Keratinocyte (primary cell): ENCODE measurements around the gene ALK. TPM values are rescaled to one million over a fixed set of nuclear protein-coding genes. Genes with fewer than 3 reads are reported as not detected.

Experiments used
- DNase-seq: peaks from one replicate; pipeline ENCODE4 v3.0.0-alpha.2; 2011; ENCODE audit warnings: low read depth, missing footprints, low spot score
- FAIRE-seq: peaks from 2 replicates; lab custom pipeline; 2011; peaks lifted over from hg19 to GRCh38; lab: Jason Lieb, UNC
- H2AFZ ChIP-seq: 2 replicates; pipeline ENCODE4 v1.6.0; 2012; ENCODE audit warnings: low read length, control low read depth, inconsistent platforms; ENCODE audit not compliant: control insufficient read depth
- H3K27ac ChIP-seq: 2 replicates; pipeline ENCODE4 v1.5.1; 2011; ENCODE audit warnings: low read length; ENCODE audit not compliant: control insufficient read depth, insufficient read depth
- H3K27me3 ChIP-seq: 3 replicates; pipeline ENCODE4 v1.6.0; 2011; ENCODE audit warnings: low read length; ENCODE audit not compliant: control insufficient read depth, insufficient read depth; ENCODE audit errors: extremely low read depth
- H3K36me3 ChIP-seq, 2 experiments: 2 replicates in 1 of 2; 3 replicates in 1 of 2; pipeline ENCODE4 v1.5.1; 2011; ENCODE audit warnings: low read length in 2 of 2, mild to moderate bottlenecking in 1 of 2; ENCODE audit not compliant: control insufficient read depth in 2 of 2, insufficient read depth in 2 of 2; ENCODE audit errors: extremely low read depth in 1 of 2
- H3K4me1 ChIP-seq: 3 replicates; pipeline ENCODE4 v1.5.1; 2011; ENCODE audit warnings: low read length; ENCODE audit not compliant: control insufficient read depth, insufficient read depth; ENCODE audit errors: extremely low read depth
- H3K4me2 ChIP-seq: 3 replicates; pipeline ENCODE4 v1.6.0; 2011; ENCODE audit warnings: low read depth, low read length; ENCODE audit not compliant: control insufficient read depth, insufficient read depth; ENCODE audit errors: extremely low read depth
- H3K4me3 ChIP-seq, 3 experiments: fragments of 200-600 bp in 1 of 3; sonication (generic) in 1 of 3; 2 replicates in 2 of 3; 3 replicates in 1 of 3; pipeline ENCODE4 v1.5.1; 2011 to 2016; ENCODE audit warnings: low read length in 3 of 3, mild to moderate bottlenecking in 3 of 3, control low read depth in 2 of 3, inconsistent platforms in 1 of 3, low read depth in 1 of 3, mixed read lengths in 1 of 3, mixed run types in 1 of 3, moderate library complexity in 1 of 3; ENCODE audit not compliant: control insufficient read depth in 2 of 3, insufficient read depth in 2 of 3; ENCODE audit errors: extremely low read depth in 1 of 3
- H3K79me2 ChIP-seq: 2 replicates; pipeline ENCODE4 v1.6.0; 2012; ENCODE audit warnings: low read length; ENCODE audit not compliant: control insufficient read depth, insufficient read depth
- H3K9ac ChIP-seq: 3 replicates; pipeline ENCODE4 v1.6.0; 2011; ENCODE audit warnings: low read length; ENCODE audit not compliant: control insufficient read depth, insufficient read depth; ENCODE audit errors: extremely low read depth
- H3K9me1 ChIP-seq: 3 replicates; pipeline ENCODE4 v1.6.0; 2011; ENCODE audit warnings: low read length; ENCODE audit not compliant: control insufficient read depth, insufficient read depth; ENCODE audit errors: extremely low read depth
- H3K9me3 ChIP-seq: 2 replicates; pipeline ENCODE4 v1.5.1; 2012; ENCODE audit warnings: low read depth, low read length; ENCODE audit not compliant: control insufficient read depth
- H4K20me1 ChIP-seq: 3 replicates; pipeline ENCODE4 v1.6.0; 2011; ENCODE audit warnings: low read length; ENCODE audit not compliant: control insufficient read depth, insufficient read depth; ENCODE audit errors: extremely low read depth
- EZH2 ChIP-seq: IDR thresholded peaks from one replicate; pipeline ENCODE4 v1.6.1; 2012; ENCODE audit warnings: inconsistent platforms, mild to moderate bottlenecking, low read length, moderate library complexity
- dilution Hi-C: fragments of 300-500 bp; cut with MboI; formaldehyde crosslinking; loops from one replicate; pipeline ENCODE4 v1.7.0; 2020; ENCODE audit warnings: low sequenced_read_pairs; ENCODE audit not compliant: extremely low pct_ligation_motif_present
- polyA plus RNA-seq, 5 experiments: library from polyadenylated mRNA; depleted of rRNA in 3 of 5; stranded (reverse) in 3 of 5; stranded (forward) in 1 of 5; unstranded in 1 of 5; fragments of >200 nt; gene quantifications; 1 replicate in 1 of 5; 2 replicates in 3 of 5; 3 replicates in 1 of 5; pipeline versions ENCODE4 v1.2.1 to v1.2.3, GENCODE V29; 2011 to 2012; ENCODE audit warnings: missing spikeins in 2 of 5, low read depth in 1 of 5, low replicate concordance in 1 of 5
- TF ChIP-seq, protein P1 (sequence below), 3 experiments: IDR thresholded peaks in 1 of 3; conservative IDR thresholded peaks in 1 of 3; optimal IDR thresholded peaks in 1 of 3; 2 replicates in 2 of 3; 3 replicates in 1 of 3; pipeline versions ENCODE3 to v1.5.1; 2011; ENCODE audit warnings: low read length in 3 of 3, mild to moderate bottlenecking in 3 of 3, moderate library complexity in 2 of 3, control low read depth in 1 of 3, inconsistent platforms in 1 of 3; ENCODE audit not compliant: insufficient read depth in 2 of 3; ENCODE audit errors: extremely low read depth in 1 of 3

Gene ALK
- polyA plus RNA-seq, 1 donor (not counting 4 experiments of a cell fraction or from before 2014, with no cell fraction given): not detected

DNA sequence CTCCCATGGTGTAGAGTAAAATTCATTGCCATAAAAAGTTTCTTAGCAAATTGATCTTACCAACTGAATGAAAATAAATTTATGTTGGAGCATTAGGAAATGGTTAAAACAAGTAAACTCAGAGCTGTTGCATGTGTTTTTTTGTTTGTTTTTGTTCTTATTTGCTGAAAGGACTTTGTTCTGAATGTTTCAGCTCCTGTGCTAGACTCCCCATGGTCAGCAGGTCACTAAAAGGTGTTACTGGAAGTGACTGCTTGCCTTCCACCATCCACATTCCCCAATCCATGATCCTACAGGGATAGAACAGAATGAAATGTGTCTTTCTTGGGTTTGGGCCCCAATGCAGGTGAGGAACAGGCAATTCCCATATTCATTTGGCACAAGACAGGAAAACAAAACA is 101.8 kb downstream of the ALK start:
- Histone ChIP-seq H3K4me1 (no peaks in the 10 kb centered on the region), H3K9me1 (no peaks in the 10 kb centered on the region), H2AFZ (no peak overlapping the region), H3K79me2 (no peaks in the 10 kb centered on the region), H3K9me3 (no peaks in the 10 kb centered on the region), H3K9ac (no peak overlapping the region), H3K4me2 (no peak overlapping the region), H3K27ac (no peak overlapping the region), H3K27me3 (peaks cover 4% of the 10 kb centered on the region), H3K4me3 (no peak overlapping the region), H4K20me1 (no peaks in the 10 kb centered on the region), H3K36me3 (no peaks in the 10 kb centered on the region)
- DNase-seq (no peak), FAIRE-seq (no peak)
- TF ChIP-seq EZH2: no peak
- TF ChIP-seq, protein P1, sequence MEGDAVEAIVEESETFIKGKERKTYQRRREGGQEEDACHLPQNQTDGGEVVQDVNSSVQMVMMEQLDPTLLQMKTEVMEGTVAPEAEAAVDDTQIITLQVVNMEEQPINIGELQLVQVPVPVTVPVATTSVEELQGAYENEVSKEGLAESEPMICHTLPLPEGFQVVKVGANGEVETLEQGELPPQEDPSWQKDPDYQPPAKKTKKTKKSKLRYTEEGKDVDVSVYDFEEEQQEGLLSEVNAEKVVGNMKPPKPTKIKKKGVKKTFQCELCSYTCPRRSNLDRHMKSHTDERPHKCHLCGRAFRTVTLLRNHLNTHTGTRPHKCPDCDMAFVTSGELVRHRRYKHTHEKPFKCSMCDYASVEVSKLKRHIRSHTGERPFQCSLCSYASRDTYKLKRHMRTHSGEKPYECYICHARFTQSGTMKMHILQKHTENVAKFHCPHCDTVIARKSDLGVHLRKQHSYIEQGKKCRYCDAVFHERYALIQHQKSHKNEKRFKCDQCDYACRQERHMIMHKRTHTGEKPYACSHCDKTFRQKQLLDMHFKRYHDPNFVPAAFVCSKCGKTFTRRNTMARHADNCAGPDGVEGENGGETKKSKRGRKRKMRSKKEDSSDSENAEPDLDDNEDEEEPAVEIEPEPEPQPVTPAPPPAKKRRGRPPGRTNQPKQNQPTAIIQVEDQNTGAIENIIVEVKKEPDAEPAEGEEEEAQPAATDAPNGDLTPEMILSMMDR (optimal IDR thresholded peaks at IDR 0.05 in 1 of 3, IDR thresholded peaks at IDR 0.05 in 1 of 3, conservative IDR thresholded peaks at IDR 0.05 in 1 of 3; ENCODE audit: extremely low read depth in 1 of 3, insufficient read depth in 2 of 3, low read length in 3 of 3): no peak
- dilution Hi-C loops: no loop called here

DNA sequence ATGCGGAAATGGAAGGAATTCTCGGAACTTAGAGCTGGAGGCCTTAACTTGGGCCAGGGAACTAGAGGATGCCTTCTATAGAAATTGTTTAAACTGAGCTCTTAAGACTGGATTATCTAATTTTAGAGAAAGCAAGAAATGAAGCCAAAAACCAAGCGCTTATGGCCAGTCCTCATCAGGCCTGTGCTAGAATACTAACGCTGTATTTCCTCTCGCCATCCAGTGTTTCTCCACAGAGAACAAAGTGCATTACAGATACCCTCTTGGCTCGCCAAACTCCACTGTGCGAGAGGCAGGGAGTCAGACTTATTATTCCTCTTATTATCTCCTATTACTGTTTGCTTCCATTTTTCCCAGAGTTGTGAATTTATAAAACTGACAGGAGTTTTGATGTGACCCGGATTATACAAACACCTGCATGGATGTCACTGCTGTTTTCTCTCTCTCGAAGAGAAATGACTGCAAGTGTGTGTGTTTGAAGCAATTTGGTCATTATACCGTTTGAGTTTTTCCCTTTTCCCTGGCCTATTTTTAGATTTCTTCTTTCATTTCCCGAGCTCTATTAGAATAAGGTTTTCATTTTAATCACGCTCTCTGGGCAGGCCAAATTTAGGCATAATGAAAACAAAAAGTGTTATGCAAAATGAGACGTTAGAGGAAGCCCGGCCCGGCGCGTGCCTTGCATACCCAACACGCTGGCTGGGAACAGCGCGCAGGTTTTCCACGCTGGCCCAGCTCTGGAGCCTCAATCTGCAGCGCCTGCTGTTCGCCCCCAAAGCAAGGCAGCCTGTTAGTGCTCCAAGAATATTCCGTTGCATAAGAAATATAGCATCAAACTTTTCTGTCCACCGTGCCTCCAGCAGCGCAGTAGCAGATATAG is 103.3 kb downstream of the ALK start:
- Histone ChIP-seq H3K4me1 (no peaks in the 10 kb centered on the region), H3K9ac (no peak overlapping the region), H2AFZ (no peak overlapping the region), H4K20me1 (no peaks in the 10 kb centered on the region), H3K9me1 (no peaks in the 10 kb centered on the region), H3K36me3 (no peaks in the 10 kb centered on the region), H3K4me2 (no peak overlapping the region), H3K4me3 (no peak overlapping the region), H3K9me3 (no peaks in the 10 kb centered on the region), H3K27me3 (peaks cover 4% of the 10 kb centered on the region), H3K79me2 (no peaks in the 10 kb centered on the region), H3K27ac (no peak overlapping the region)
- no peak for FAIRE-seq
- TF ChIP-seq EZH2: no peak
- TF ChIP-seq, protein P1 (optimal IDR thresholded peaks at IDR 0.05 in 1 of 3, IDR thresholded peaks at IDR 0.05 in 1 of 3, conservative IDR thresholded peaks at IDR 0.05 in 1 of 3; ENCODE audit: extremely low read depth in 1 of 3, insufficient read depth in 2 of 3, low read length in 3 of 3): no peak
- dilution Hi-C loops: no loop called here
- DNase-seq: no peak
